Thoracic aorta (tissue), 2 donors: ENCODE results near the gene DIS3L. TPM values are rescaled to one million over a fixed set of nuclear protein-coding genes. Genes with fewer than 3 reads are reported as not detected.
"Not testable (repeated sequence)": the region's sequence is repeated elsewhere in the genome, so short reads cannot be mapped to it uniquely, and the experiment has no call there.

Source experiments
- ATAC-seq: fragments of 150-250 bp; one replicate; pipeline ENCODE4 v1.8.0; 2017; ENCODE audit warnings: low read depth; ENCODE audit not compliant: insufficient number of reproducible peaks, low FRiP score
- DNase-seq: peaks from one replicate; pipeline ENCODE4 v3.0.0-alpha.2; 2020; ENCODE audit warnings: low spot score
- H3K27ac ChIP-seq, 2 donors: fragments of 200-600 bp; sonication (generic); 1 replicate in 1 of 2; 2 replicates in 1 of 2; pipeline ENCODE4 v1.5.1; 2016; ENCODE audit warnings: mild to moderate bottlenecking in 2 of 2, moderate library complexity in 2 of 2
- H3K27me3 ChIP-seq: fragments of 200-600 bp; sonication (generic); replicated peaks from 2 replicates; pipeline ENCODE4 v1.6.0; 2016; ENCODE audit warnings: mild to moderate bottlenecking; ENCODE audit not compliant: insufficient read depth
- H3K36me3 ChIP-seq: fragments of 200-600 bp; sonication (generic); one replicate; pipeline ENCODE4 v1.5.1; 2016
- H3K4me1 ChIP-seq, 2 donors: fragments of 200-600 bp; sonication (generic); 1 replicate in 1 of 2; 2 replicates in 1 of 2; pipeline versions ENCODE4 v1.5.1 to v1.6.0; 2016; ENCODE audit warnings: low read depth in 2 of 2, mild to moderate bottlenecking in 1 of 2; ENCODE audit not compliant: control insufficient read depth in 1 of 2
- H3K4me3 ChIP-seq: fragments of 200-600 bp; sonication (generic); 2 replicates; pipeline ENCODE4 v1.5.1; 2016; ENCODE audit warnings: mild to moderate bottlenecking
- H3K9me3 ChIP-seq: fragments of 200-600 bp; sonication (generic); 2 replicates; pipeline ENCODE4 v1.5.1; 2016
- total RNA-seq, 2 donors: library from RNA; depleted of rRNA; stranded (reverse); fragments of >200 nt; gene quantifications; one replicate each; pipeline versions ENCODE4 v1.1.0 to v1.2.3, GENCODE V29; 2016
- TF ChIP-seq, protein P1 (sequence below): fragments of 200-600 bp; sonication (generic); IDR thresholded peaks from one replicate; pipeline ENCODE4 v1.5.1; 2019; ENCODE audit warnings: antibody characterized with exemption

DIS3L gene
- total RNA-seq, 2 donors from 2014 or later: 36.8 to 45.1 TPM

DNA sequence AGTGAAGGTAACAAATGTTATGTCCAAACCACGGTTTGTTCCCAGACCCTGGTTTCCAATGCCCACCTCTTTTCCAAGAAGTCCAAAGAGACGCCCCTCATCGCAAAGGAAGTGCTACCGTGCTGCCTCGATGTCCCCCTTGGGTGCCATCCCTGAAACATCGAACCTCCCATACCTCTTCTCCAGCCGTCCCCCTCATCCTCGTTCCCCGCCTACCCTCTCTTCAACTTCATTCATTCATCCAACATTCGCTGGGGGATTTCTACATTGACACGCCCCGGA is 62.6 kb downstream of the DIS3L start:
- H3K36me3 ChIP-seq: no peaks in the 10 kb centered on the region
- ATAC-seq: no peak
- H3K27ac ChIP-seq: peak overlapping the region; percentile 65 to 75
- no peak for DNase-seq
- no peaks in the 10 kb centered on the region for H3K27me3 ChIP-seq
- peak overlapping the region; percentile 82 for H3K4me3 ChIP-seq
- no peaks in the 10 kb centered on the region for H3K9me3 ChIP-seq
- TF ChIP-seq, protein P1, sequence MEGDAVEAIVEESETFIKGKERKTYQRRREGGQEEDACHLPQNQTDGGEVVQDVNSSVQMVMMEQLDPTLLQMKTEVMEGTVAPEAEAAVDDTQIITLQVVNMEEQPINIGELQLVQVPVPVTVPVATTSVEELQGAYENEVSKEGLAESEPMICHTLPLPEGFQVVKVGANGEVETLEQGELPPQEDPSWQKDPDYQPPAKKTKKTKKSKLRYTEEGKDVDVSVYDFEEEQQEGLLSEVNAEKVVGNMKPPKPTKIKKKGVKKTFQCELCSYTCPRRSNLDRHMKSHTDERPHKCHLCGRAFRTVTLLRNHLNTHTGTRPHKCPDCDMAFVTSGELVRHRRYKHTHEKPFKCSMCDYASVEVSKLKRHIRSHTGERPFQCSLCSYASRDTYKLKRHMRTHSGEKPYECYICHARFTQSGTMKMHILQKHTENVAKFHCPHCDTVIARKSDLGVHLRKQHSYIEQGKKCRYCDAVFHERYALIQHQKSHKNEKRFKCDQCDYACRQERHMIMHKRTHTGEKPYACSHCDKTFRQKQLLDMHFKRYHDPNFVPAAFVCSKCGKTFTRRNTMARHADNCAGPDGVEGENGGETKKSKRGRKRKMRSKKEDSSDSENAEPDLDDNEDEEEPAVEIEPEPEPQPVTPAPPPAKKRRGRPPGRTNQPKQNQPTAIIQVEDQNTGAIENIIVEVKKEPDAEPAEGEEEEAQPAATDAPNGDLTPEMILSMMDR: no peak
- H3K4me1 ChIP-seq: peaks cover 0 to 10% of the 10 kb centered on the region in 2 donors

DNA sequence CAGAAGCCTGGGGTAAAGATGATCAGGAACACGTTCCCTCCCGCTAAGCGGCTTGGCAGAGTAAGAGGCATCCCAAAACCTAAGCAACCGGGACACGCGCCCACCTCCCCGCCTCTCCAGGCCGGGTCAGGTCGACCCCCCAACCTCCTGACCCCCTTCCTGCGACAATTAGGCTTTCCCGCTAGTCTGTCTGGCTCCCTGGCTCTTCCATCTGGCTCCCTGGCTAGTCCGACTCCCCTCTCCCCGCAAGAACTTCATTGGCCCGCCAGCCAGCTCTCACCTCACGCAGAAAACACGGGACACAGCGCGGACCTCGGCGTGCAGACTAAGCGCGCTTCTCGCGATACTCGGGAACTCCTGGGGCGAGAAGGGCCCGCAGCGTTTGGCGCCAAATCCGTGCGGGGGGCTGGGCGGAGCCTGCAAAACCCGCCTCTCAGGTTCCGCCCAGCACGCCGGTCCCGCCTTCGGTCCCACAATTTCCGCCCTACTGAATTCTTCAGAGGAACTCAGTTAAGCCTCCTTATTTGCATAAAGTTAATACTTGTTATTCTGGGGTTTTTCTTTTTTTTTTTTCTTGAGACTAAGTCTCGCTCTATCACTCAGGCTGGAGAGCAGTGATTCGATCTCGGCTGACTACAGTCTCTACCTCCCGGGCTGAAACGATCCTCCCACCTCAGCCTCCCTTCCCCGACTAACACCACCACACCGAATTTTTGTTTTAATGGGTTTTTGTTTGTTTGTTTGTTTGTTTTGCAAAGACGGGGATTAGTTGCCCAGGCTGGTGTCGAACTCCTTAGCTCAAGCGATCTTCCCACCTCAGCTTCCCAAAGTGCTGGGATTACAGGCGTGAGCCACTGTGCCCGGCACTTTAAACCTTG is 63.2 kb downstream of the DIS3L start, which contains the start of gene TIPIN:
Gene TIPIN (minus strand): TSS at position 327 of the 878 bp plus-strand sequence. CDS start 3,738 bp downstream, outside the sequence.
- TF ChIP-seq, protein P1: no peak

DNA sequence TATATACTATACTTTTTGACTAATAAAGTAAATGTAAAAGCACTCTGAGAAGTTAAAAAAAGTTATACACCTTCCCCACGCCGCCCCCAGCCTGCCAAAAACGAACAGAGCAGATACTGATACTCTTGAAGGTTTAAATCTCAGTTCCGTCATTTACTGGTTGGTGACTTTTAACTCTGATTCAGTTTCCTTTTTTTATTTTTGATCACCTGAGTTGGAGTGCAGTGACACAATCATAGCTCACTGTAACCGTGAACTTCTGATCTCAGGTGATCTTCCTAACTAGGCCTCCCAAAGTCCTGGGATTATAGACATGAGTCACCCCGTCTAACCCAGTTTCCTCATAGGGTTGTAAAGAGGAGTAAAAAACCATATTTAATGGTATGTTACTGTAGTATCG is 66.4 kb downstream of the DIS3L start:
- no peak overlapping the region for H3K4me3 ChIP-seq
- no peak overlapping the region for H3K27ac ChIP-seq
- no peaks in the 10 kb centered on the region for H3K9me3 ChIP-seq
- H3K27me3 ChIP-seq: no peaks in the 10 kb centered on the region
- ATAC-seq: no peak
- H3K36me3 ChIP-seq: no peaks in the 10 kb centered on the region
- H3K4me1 ChIP-seq: peaks cover 0 to 10% of the 10 kb centered on the region in 2 donors
- TF ChIP-seq, protein P1: no peak
- DNase-seq: no peak

More for the DNA sequence above, 63.2 kb downstream of the DIS3L start, which contains the start of gene TIPIN:
- peak; percentile 88 for ATAC-seq
- H3K4me1 ChIP-seq: peaks cover 0 to 10% of the 10 kb centered on the region in 2 donors
- peak within 1 kb of the TSS; percentile 82 for H3K4me3 ChIP-seq
- no peaks in the 10 kb centered on the region for H3K9me3 ChIP-seq
- peak within 1 kb of the TSS; percentile 65 to 75 for H3K27ac ChIP-seq
- no peaks in the 10 kb centered on the region for H3K36me3 ChIP-seq
- DNase-seq: peak; percentile 78
- H3K27me3 ChIP-seq: no peaks in the 10 kb centered on the region

DNA sequence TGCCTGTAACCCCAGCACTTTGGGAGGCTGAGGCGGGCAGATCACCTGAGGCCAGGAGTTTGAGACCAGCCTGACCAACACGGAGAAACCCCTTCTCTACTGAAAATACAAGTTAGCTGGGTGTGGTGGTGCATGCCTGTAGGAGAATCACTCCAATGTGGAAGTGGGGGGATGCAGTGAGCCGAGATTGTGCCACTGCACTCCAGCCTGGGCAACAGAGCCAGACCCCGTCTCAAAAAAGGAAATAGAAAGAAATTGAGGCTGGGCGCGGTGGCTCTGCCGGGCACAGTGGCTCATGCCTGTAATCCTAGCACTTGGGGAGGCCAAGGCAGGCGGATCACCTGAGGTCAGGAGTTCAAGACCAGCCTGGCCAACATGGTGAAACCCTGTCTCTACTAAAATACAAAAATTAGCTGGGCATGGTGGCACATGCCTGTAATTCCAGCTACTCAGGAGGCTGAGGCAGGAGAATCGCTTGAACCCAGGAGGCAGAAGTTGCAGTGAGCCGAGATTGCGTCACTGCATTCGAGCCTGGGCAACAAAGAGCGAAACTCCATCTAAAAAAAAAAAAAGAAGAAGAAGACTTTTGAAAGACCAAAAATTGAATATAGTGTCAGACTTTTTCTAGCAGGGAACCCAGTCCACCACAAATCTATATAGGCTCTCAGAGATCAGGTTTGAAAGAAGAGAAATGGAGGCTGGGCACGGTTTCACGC is 68.5 kb downstream of the DIS3L start:
- H3K27ac ChIP-seq, DNase-seq, H3K4me3 ChIP-seq, H3K4me1 ChIP-seq, H3K9me3 ChIP-seq, H3K36me3 ChIP-seq, ATAC-seq, H3K27me3 ChIP-seq: not testable (repeated sequence)

DNA sequence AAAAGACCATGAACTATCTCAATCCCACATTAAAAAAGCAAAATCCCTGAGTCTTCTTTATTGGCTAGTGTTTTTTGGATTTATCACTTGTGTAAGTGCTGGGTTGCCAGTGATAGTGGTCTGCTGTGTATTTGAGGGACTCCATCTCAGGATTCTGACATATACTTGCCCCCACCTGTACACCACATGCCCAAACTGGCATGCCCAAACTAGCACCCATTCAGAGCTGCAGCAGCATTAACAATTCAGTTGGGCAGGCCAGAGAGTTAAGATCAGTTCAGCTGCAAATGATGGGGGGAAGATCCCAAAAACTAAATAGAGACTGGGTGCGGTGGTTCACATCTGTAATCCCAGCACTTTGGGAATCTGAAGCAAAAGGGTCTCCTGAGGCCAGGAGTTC is 69.4 kb downstream of the DIS3L start:
- ATAC-seq: no peak
- Histone ChIP-seq H3K4me1 (no peaks in the 10 kb centered on the region), H3K27me3 (no peaks in the 10 kb centered on the region), H3K27ac (no peak overlapping the region), H3K9me3 (no peaks in the 10 kb centered on the region), H3K4me3 (no peak overlapping the region), H3K36me3 (no peaks in the 10 kb centered on the region)
- no peak for DNase-seq
- TF ChIP-seq, protein P1: no peak
